NCI-H1436 treated with DMSO at 0.1 percent for 48 hours (cell line): ENCODE measurements around the gene GNAZ.

Experiments
- DNase-seq: peaks from one replicate; lab custom pipeline; 2025; lab: John Stamatoyannopoulos, UW

GNAZ gene

GRCh38 chr22:23106906-23107367 lies 36.6 kb downstream of the GNAZ start:
- DNase-seq, result no peak

GRCh38 chr22:23107487-23108248 lies 37.3 kb downstream of the GNAZ start:
- no peak for DNase-seq

- no peak for DNase-seq
These were observed 38.1 kb downstream of the GNAZ start for GRCh38 chr22:23108249-23109078.

GRCh38 chr22:23109079-23109347 lies 38.7 kb downstream of the GNAZ start:
- no peak for DNase-seq

GRCh38 chr22:23109441-23109978 lies 39.2 kb downstream of the GNAZ start:
- DNase-seq, result no peak

GRCh38 chr22:23110190-23110921 lies 40.0 kb downstream of the GNAZ start:
- no peak for DNase-seq

- DNase-seq, result no peak
These were observed 40.7 kb downstream of the GNAZ start for GRCh38 chr22:23110922-23111527.

- DNase-seq, result no peak
These were observed 42.2 kb downstream of the GNAZ start for GRCh38 chr22:23112472-23113012.

GRCh38 chr22:23113067-23113846 lies 42.9 kb downstream of the GNAZ start:
- DNase-seq, result no peak

GRCh38 chr22:23113847-23114720 lies 43.8 kb downstream of the GNAZ start:
- no peak for DNase-seq

GRCh38 chr22:23114721-23115020 lies 44.4 kb downstream of the GNAZ start:
- no peak for DNase-seq

GRCh38 chr22:23115369-23115768 lies 45.0 kb downstream of the GNAZ start:
- DNase-seq, result no peak

- DNase-seq, result no peak
These were observed 45.6 kb downstream of the GNAZ start for GRCh38 chr22:23115825-23116494.

- DNase-seq, result no peak
These were observed 46.4 kb downstream of the GNAZ start for GRCh38 chr22:23116506-23117263.

GRCh38 chr22:23117275-23117674 lies 47.0 kb downstream of the GNAZ start:
- no peak for DNase-seq

GRCh38 chr22:23117891-23118646 lies 47.8 kb downstream of the GNAZ start:
- no peak for DNase-seq

GRCh38 chr22:23118647-23119493 lies 48.6 kb downstream of the GNAZ start:
- no peak for DNase-seq
